HCT116 (cell line): ENCODE results near the gene CSN1S1. TPM values are rescaled to one million over a fixed set of nuclear protein-coding genes. Genes with fewer than 3 reads are reported as not detected.

Source experiments
- ATAC-seq: fragments of 200-7000 bp; cut with Tn5 transposase; 2 replicates; pipeline ENCODE4 v1.9.1; 2020; ENCODE audit warnings: mild to moderate bottlenecking, moderate library complexity
- BruUV-seq: library from RNA; stranded (reverse); fragments of 400-500 nt; replicated peaks from 2 replicates; lab custom pipeline; 2021; lab: Mats Ljungman, UMichigan
- CTCF ChIA-PET: fragments of 300-600 bp; sonication (Branson Sonifier 250); formaldehyde crosslinking; loops from one replicate; lab custom pipeline; 2021; ENCODE audit warnings: antibody characterized with exemption; lab: Charles Lee
- POLR2A ChIA-PET: fragments of 300-600, 350-600 bp; sonication (Branson Sonifier 250); formaldehyde crosslinking; loops from one replicate; lab custom pipeline; 2021; ENCODE audit warnings: antibody characterized with exemption; lab: Charles Lee
- RAD21 ChIA-PET, 2 experiments: fragments of 300-600 bp; sonication (Branson Sonifier 250); formaldehyde crosslinking; loops; one replicate each; lab custom pipeline; 2023; ENCODE audit warnings: low total read pairs in 2 of 2; ENCODE audit not compliant: uncharacterized antibody in 2 of 2, unreplicated experiment in 2 of 2, low non-redundant PET in 1 of 2; lab: Charles Lee
- DNase-seq: peaks from one replicate; pipeline ENCODE4 v3.0.0-alpha.2; 2010; ENCODE audit warnings: low read depth, low spot score
- H2AFZ ChIP-seq: fragments of 200-600 bp; shearing (Covaris generic), sonication (generic); 2 replicates; pipeline ENCODE4 v1.6.1; 2017; ENCODE audit warnings: low read depth, mixed run types, mixed read lengths, antibody characterized with exemption, low read length; ENCODE audit not compliant: poor library complexity, severe bottlenecking
- H3K27ac ChIP-seq: 2 replicates; pipeline ENCODE4 v1.5.1; 2012; ENCODE audit warnings: low read depth, low read length
- H3K27me3 ChIP-seq: fragments of 200-600 bp; sonication (generic); 2 replicates; pipeline ENCODE4 v1.6.1; 2016; ENCODE audit warnings: mixed run types, low read length, mixed read lengths; ENCODE audit not compliant: insufficient read depth
- H3K36me3 ChIP-seq, 2 experiments: fragments of 200-500 bp in 1 of 2; fragments of 200-600 bp in 1 of 2; sonication (Bioruptor generic) in 1 of 2; sonication (generic) in 1 of 2; 2 replicates each; pipeline versions ENCODE4 v1.5.1 to v1.6.1; 2014 to 2016; ENCODE audit warnings: low read length in 2 of 2, inconsistent platforms in 1 of 2, mixed read lengths in 1 of 2, mixed run types in 1 of 2; ENCODE audit not compliant: insufficient read depth in 2 of 2, control insufficient read depth in 1 of 2
- H3K4me1 ChIP-seq, 2 experiments: fragments of 200-600 bp in 1 of 2; sonication (generic) in 1 of 2; 2 replicates each; pipeline versions ENCODE4 v1.5.1 to v1.6.1; 2012 to 2017; ENCODE audit warnings: low read length in 2 of 2, inconsistent platforms in 1 of 2, mild to moderate bottlenecking in 1 of 2, mixed read lengths in 1 of 2, mixed run types in 1 of 2, moderate library complexity in 1 of 2; ENCODE audit not compliant: insufficient read depth in 2 of 2, control insufficient read depth in 1 of 2
- H3K4me2 ChIP-seq: fragments of 200-600 bp; sonication (generic); 2 replicates; pipeline ENCODE4 v1.6.1; 2017; ENCODE audit warnings: mixed run types, low read length, mixed read lengths
- H3K4me3 ChIP-seq, 2 experiments: fragments of 200-600 bp in 1 of 2; sonication (generic) in 1 of 2; replicated peaks in 1 of 2; 2 replicates each; pipeline ENCODE4 v1.5.1; 2011 to 2016; ENCODE audit warnings: low read length in 2 of 2, control low read depth in 1 of 2, low read depth in 1 of 2, mild to moderate bottlenecking in 1 of 2, mixed read lengths in 1 of 2, mixed run types in 1 of 2
- H3K79me2 ChIP-seq: fragments of 200-600 bp; sonication (generic); 2 replicates; pipeline ENCODE4 v1.6.1; 2017; ENCODE audit warnings: mild to moderate bottlenecking, mixed run types, low read length, moderate library complexity, mixed read lengths; ENCODE audit not compliant: insufficient read depth
- H3K9ac ChIP-seq: fragments of 200-600 bp; sonication (generic); 2 replicates; pipeline ENCODE4 v1.6.1; 2016; ENCODE audit warnings: low read length, mixed read lengths
- H3K9me2 ChIP-seq: fragments of 200-600 bp; sonication (generic), shearing (Covaris generic); 2 replicates; pipeline ENCODE4 v1.6.1; 2017; ENCODE audit warnings: mixed run types, mild to moderate bottlenecking, moderate library complexity; ENCODE audit not compliant: insufficient read depth
- H3K9me3 ChIP-seq, 2 experiments: fragments of 200-500 bp in 1 of 2; fragments of 200-600 bp in 1 of 2; sonication (Bioruptor generic) in 1 of 2; sonication (generic) in 1 of 2; 2 replicates each; pipeline ENCODE4 v1.6.1; 2014 to 2017; ENCODE audit warnings: low read length in 2 of 2, mixed read lengths in 2 of 2, inconsistent platforms in 1 of 2, low read depth in 1 of 2, mild to moderate bottlenecking in 1 of 2, mixed run types in 1 of 2, moderate library complexity in 1 of 2; ENCODE audit not compliant: control insufficient read depth in 1 of 2, insufficient read depth in 1 of 2
- H4K20me1 ChIP-seq: fragments of 200-600 bp; sonication (generic), shearing (Covaris generic); 2 replicates; pipeline ENCODE4 v1.6.1; 2017; ENCODE audit warnings: mixed run types, mild to moderate bottlenecking, moderate library complexity; ENCODE audit not compliant: insufficient read depth
- CEBPB ChIP-seq: IDR thresholded peaks from 2 replicates; pipeline ENCODE4 v1.6.1; 2012; ENCODE audit warnings: low read depth
- EGR1 ChIP-seq: IDR thresholded peaks from 2 replicates; pipeline ENCODE4 v1.6.1; 2012; ENCODE audit warnings: low read depth
- ELF1 ChIP-seq: IDR thresholded peaks from 2 replicates; pipeline ENCODE4 v1.6.1; 2012; ENCODE audit warnings: low read depth, borderline replicate concordance
- EZH2 ChIP-seq: fragments of 200-600 bp; sonication (generic); IDR thresholded peaks from 2 replicates; pipeline ENCODE4 v1.6.1; 2017; ENCODE audit warnings: antibody characterized with exemption, mixed run types
- EZH2phosphoT487 ChIP-seq: fragments of 200-600 bp; IDR thresholded peaks from 2 replicates; pipeline ENCODE4 v1.6.1; 2018; ENCODE audit warnings: antibody characterized with exemption, borderline replicate concordance
- FOSL1 ChIP-seq: IDR thresholded peaks from 2 replicates; pipeline ENCODE4 v1.6.1; 2012; ENCODE audit warnings: low read depth
- JUND ChIP-seq: IDR thresholded peaks from 2 replicates; pipeline ENCODE4 v1.6.1; 2012
- RAD21 ChIP-seq: IDR thresholded peaks from 2 replicates; pipeline ENCODE4 v1.6.1; 2012; ENCODE audit warnings: low read depth, mild to moderate bottlenecking
- SP1 ChIP-seq: IDR thresholded peaks from 2 replicates; pipeline ENCODE4 v1.6.1; 2012; ENCODE audit warnings: low read depth
- SRF ChIP-seq: IDR thresholded peaks from 2 replicates; pipeline ENCODE4 v1.6.1; 2012; ENCODE audit warnings: low read depth
- TCF7L2 ChIP-seq: IDR thresholded peaks from 2 replicates; pipeline ENCODE4 v1.7.0; 2011; ENCODE audit warnings: borderline replicate concordance, inconsistent platforms; ENCODE audit not compliant: insufficient read depth, insufficient read length; ENCODE audit errors: extremely low read depth
- YY1 ChIP-seq: IDR thresholded peaks from 2 replicates; pipeline ENCODE4 v1.6.1; 2011; ENCODE audit warnings: low read length, low read depth, moderate library complexity, mild to moderate bottlenecking; ENCODE audit not compliant: insufficient replicate concordance; ENCODE audit errors: extremely low read depth
- ZFX ChIP-seq: fragments of 450-650 bp; IDR thresholded peaks from 2 replicates; pipeline ENCODE4 v1.6.1; 2017
- ZNF274 ChIP-seq: fragments of 200-500 bp; sonication (Bioruptor generic); IDR thresholded peaks from 2 replicates; pipeline ENCODE4 v1.6.1; 2014; ENCODE audit warnings: mild to moderate bottlenecking, low read depth, low read length, inconsistent platforms
- intact Hi-C: fragments of 100-400 bp; cut with micrococcal nuclease; formaldehyde crosslinking; loops from 2 replicates; pipeline ENCODE4 v1.10.0; 2022
- total RNA-seq: library from RNA; stranded (reverse); gene quantifications from one replicate; pipeline ENCODE4 v1.2.1, GENCODE V29; 2021; ENCODE audit not compliant: unreplicated experiment
- TF ChIP-seq, protein P1 (sequence below): IDR thresholded peaks from 2 replicates; pipeline ENCODE4 v1.6.1; 2012
- TF ChIP-seq, protein P2 (sequence below): IDR thresholded peaks from 2 replicates; pipeline ENCODE4 v1.6.1; 2012
- TF ChIP-seq, protein P3 (sequence below): IDR thresholded peaks from 2 replicates; pipeline ENCODE4 v1.6.1; 2011; ENCODE audit warnings: mild to moderate bottlenecking, low read length, moderate library complexity; ENCODE audit not compliant: insufficient replicate concordance; ENCODE audit errors: extremely low read depth
- TF ChIP-seq, protein P4 (sequence below), 3 experiments: fragments of 200-600 bp in 1 of 3; sonication (generic) in 1 of 3; IDR thresholded peaks in 2 of 3; conservative IDR thresholded peaks in 1 of 3; 2 replicates each; pipeline ENCODE4 v1.5.1; 2012 to 2017; ENCODE audit warnings: low read depth in 2 of 3, low read length in 2 of 3, antibody characterized with exemption in 1 of 3, borderline replicate concordance in 1 of 3, control low read depth in 1 of 3, mild to moderate bottlenecking in 1 of 3, mixed read lengths in 1 of 3, mixed run types in 1 of 3, moderate library complexity in 1 of 3; ENCODE audit not compliant: insufficient read depth in 1 of 3

The CSN1S1 gene
- total RNA-seq, 1 experiment from 2014 or later: not detected

DNA sequence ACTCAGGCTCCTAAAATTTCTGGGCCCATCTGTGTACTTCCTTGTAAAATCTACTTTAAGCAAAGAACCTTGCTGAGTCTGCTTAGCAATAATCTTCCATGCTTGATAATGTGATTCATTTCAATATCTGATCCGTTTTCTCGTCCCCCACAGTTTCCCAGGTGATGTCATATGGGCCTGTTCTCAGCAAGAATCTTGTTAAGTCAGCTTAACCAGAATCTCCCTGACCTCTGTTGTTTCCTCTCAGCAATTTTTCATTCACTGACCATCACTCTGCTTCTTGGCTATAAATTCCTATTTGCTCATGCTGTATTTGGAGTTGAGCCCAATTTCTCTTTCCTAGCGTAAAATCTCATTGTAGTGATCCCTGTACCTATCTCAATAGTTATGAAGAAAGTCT, 20.7 kb downstream of the CSN1S1 start:
- TF ChIP-seq, protein P1, sequence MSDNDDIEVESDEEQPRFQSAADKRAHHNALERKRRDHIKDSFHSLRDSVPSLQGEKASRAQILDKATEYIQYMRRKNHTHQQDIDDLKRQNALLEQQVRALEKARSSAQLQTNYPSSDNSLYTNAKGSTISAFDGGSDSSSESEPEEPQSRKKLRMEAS: no peak
- no peak for TF ChIP-seq CEBPB
- TF ChIP-seq, all 23 proteins: peak for 0
- Histone ChIP-seq H3K9me2 (no peaks in the 10 kb centered on the region), H3K4me2 (no peak overlapping the region), H3K4me1 (no peaks in the 10 kb centered on the region), H4K20me1 (no peaks in the 10 kb centered on the region), H3K27ac (no peak overlapping the region), H3K9ac (no peak overlapping the region), H3K27me3 (no peaks in the 10 kb centered on the region), H3K4me3 (no peak overlapping the region), H3K79me2 (no peaks in the 10 kb centered on the region), H3K9me3 (no peaks in the 10 kb centered on the region), H2AFZ (no peak overlapping the region), H3K36me3 (no peaks in the 10 kb centered on the region)
- no peak for DNase-seq
- BruUV-seq: no TSS peak
- POLR2A ChIA-PET: no interaction called here
- intact Hi-C loops: no loop called here
- RAD21 ChIA-PET: no interaction called here
- no peak for ATAC-seq
- CTCF ChIA-PET: no interaction called here

DNA sequence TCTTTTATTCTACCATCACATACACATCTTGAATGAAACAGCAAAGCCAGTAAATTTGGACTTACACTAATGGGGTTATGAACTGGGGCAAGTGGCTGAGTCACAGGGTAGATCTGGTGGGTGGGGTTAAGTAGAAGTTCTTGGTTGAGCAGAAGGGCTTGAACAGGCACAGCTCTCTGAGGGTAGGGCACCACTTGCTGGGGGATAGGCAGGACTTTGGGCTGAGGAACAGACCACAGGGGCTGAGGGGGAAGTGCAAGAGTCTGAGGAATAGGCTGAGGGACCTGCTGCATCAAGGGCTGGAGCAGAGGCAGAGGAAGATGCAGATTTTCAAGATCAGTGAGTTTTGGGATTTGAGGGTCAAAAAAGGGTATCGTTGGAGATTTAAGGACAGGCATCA, 26.3 kb downstream of the CSN1S1 start:
- H3K27ac ChIP-seq: no peak overlapping the region
- no peaks in the 10 kb centered on the region for H3K9me2 ChIP-seq
- ATAC-seq (no peak), DNase-seq (no peak)
- RAD21 ChIA-PET: no interaction called here
- no peaks in the 10 kb centered on the region for H3K4me1 ChIP-seq
- CTCF ChIA-PET: no interaction called here
- POLR2A ChIA-PET: no interaction called here
- no peak overlapping the region for H2AFZ ChIP-seq
- no peaks in the 10 kb centered on the region for H4K20me1 ChIP-seq
- BruUV-seq: no TSS peak
- H3K4me3 ChIP-seq: no peak overlapping the region
- no peaks in the 10 kb centered on the region for H3K9me3 ChIP-seq
- no peak overlapping the region for H3K4me2 ChIP-seq
- no peaks in the 10 kb centered on the region for H3K79me2 ChIP-seq
- H3K9ac ChIP-seq: no peak overlapping the region
- intact Hi-C loops: no loop called here
- H3K36me3 ChIP-seq: no peaks in the 10 kb centered on the region
- no peaks in the 10 kb centered on the region for H3K27me3 ChIP-seq
- TF ChIP-seq YY1: no peak
- TF ChIP-seq, protein P2, sequence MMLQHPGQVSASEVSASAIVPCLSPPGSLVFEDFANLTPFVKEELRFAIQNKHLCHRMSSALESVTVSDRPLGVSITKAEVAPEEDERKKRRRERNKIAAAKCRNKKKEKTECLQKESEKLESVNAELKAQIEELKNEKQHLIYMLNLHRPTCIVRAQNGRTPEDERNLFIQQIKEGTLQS: no peak
- TF ChIP-seq EGR1: no peak
- TF ChIP-seq TCF7L2: no peak
- TF ChIP-seq, protein P3, sequence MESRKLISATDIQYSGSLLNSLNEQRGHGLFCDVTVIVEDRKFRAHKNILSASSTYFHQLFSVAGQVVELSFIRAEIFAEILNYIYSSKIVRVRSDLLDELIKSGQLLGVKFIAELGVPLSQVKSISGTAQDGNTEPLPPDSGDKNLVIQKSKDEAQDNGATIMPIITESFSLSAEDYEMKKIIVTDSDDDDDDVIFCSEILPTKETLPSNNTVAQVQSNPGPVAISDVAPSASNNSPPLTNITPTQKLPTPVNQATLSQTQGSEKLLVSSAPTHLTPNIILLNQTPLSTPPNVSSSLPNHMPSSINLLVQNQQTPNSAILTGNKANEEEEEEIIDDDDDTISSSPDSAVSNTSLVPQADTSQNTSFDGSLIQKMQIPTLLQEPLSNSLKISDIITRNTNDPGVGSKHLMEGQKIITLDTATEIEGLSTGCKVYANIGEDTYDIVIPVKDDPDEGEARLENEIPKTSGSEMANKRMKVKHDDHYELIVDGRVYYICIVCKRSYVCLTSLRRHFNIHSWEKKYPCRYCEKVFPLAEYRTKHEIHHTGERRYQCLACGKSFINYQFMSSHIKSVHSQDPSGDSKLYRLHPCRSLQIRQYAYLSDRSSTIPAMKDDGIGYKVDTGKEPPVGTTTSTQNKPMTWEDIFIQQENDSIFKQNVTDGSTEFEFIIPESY: no peak
- TF ChIP-seq SP1: no peak
- TF ChIP-seq ELF1: no peak
- no peak for TF ChIP-seq EZH2
- TF ChIP-seq ZNF274: no peak
- no peak for TF ChIP-seq FOSL1
- no peak for TF ChIP-seq SRF
- TF ChIP-seq, protein P1: no peak
- TF ChIP-seq JUND: no peak
- TF ChIP-seq ZFX: no peak
- no peak for TF ChIP-seq RAD21
- TF ChIP-seq, protein P4, sequence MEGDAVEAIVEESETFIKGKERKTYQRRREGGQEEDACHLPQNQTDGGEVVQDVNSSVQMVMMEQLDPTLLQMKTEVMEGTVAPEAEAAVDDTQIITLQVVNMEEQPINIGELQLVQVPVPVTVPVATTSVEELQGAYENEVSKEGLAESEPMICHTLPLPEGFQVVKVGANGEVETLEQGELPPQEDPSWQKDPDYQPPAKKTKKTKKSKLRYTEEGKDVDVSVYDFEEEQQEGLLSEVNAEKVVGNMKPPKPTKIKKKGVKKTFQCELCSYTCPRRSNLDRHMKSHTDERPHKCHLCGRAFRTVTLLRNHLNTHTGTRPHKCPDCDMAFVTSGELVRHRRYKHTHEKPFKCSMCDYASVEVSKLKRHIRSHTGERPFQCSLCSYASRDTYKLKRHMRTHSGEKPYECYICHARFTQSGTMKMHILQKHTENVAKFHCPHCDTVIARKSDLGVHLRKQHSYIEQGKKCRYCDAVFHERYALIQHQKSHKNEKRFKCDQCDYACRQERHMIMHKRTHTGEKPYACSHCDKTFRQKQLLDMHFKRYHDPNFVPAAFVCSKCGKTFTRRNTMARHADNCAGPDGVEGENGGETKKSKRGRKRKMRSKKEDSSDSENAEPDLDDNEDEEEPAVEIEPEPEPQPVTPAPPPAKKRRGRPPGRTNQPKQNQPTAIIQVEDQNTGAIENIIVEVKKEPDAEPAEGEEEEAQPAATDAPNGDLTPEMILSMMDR (IDR thresholded peaks at IDR 0.05 in 2 of 3, conservative IDR thresholded peaks at IDR 0.05 in 1 of 3; ENCODE audit: borderline replicate concordance in 1 of 3, insufficient read depth in 1 of 3, low read depth in 2 of 3, low read length in 2 of 3): no peak
- TF ChIP-seq EZH2phosphoT487: no peak
